AG10803 (cell line): ENCODE measurements around the gene POLR1H.
A peak's percentile ranks its signal among the peaks of the same experiment; 100 is the strongest.

ENCODE experiments used
- DNase-seq: peaks from one replicate; pipeline ENCODE4 v3.0.0; 2010; ENCODE audit warnings: low read depth
- H3K4me3 ChIP-seq: 2 replicates; pipeline ENCODE4 v1.5.1; 2011; ENCODE audit warnings: mild to moderate bottlenecking, low read length, control low read depth
- CTCF ChIP-seq: conservative IDR thresholded peaks from 2 replicates; pipeline ENCODE4 v1.5.1; 2011; ENCODE audit warnings: mild to moderate bottlenecking, low read length, control low read depth, inconsistent platforms

POLR1H gene

DNA sequence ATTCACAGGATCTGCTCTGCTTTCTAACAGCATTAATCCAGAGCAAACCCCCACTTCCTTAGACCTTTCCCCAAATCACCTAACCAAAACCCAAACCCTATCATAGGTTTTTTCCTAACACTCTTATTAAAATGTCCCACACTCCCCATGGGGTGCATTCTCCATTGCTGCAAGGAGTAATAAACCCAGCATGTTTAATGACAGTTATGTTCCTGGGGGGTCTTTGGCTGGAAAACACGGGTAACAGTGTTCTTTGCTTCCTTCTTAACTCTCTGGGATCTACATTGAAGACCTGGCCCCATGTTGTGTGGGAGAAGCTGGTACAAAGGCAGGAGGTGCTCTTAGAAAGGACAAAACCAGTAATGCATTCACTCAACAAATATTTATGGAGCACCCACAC is 35.8 kb downstream of the POLR1H start:
- no peak for TF ChIP-seq CTCF

GRCh38 chr6:30097902-30098768 is 37.1 kb downstream of the POLR1H start:
- no peak for DNase-seq
- no peak overlapping the region for H3K4me3 ChIP-seq
- no peak for TF ChIP-seq CTCF

More for the DNA sequence above, 35.8 kb downstream of the POLR1H start:
- no peak for DNase-seq
- no peak overlapping the region for H3K4me3 ChIP-seq

DNA sequence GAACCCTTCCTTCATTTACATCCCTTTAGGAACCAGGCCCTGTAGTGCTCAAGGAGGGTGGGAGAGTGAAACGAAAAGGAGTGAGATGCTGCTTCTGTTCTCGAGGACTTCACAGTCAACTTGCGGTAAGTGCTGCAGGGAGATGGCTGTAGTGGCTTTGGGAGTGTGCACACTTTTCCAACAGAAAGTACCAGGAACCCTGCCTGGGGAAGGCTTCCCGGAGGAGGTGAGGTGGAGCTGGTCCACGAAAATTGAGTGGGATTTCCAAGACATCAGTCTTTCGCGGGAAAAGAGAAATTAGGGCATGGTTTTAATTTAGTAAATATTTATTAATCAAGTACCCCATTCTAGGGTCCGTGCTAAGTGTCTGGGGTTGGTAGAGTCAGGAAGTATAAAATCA is 39.1 kb downstream of the POLR1H start:
- TF ChIP-seq CTCF, result no peak
- H3K4me3 ChIP-seq, result no peak overlapping the region
- no peak for DNase-seq

DNA sequence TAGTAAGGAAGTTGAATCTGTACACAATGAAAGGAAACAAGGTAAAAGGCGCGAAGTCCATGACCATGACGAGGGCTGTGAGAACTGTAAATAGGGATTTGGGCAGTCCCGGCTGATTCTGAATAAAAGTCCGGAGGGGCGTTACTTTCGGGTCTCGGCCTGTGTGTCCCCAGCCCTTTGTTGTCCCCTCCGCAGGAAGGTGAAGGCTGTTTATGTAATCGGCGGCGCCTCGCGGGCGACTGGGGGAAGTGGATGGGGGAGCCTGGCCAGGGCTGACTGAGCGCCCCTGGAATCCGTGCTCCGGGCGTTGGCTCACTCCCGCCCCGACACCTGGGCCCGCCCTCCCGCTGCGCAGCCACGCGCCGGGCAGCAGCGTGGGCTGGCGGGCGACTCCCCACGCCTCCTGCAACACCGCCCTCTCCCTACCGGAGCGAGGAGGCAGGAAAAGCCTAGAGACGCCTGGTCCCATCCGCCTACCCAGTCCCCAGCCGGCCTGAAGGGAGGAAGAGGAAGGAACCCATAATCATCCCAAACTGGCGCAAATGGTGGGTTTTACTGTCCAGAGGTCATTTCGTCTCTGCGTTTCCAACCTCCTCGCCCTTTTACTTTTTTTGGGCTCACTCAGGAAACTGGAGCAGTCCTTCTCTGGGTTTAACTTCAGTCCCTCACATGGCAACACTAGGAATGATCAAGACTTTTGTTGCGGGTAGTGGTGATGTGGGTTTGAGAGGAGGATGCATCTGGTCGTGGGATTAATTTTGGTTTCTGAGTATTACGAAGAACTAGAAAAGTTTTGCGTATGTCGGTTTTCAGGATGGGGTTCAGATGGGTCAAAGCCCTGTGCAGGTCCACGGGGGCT is 39.7 kb downstream of the POLR1H start:
- no peak for TF ChIP-seq CTCF
- DNase-seq, result no peak
- peak overlapping the region; percentile 18 for H3K4me3 ChIP-seq

GRCh38 chr6:30101444-30102413 is 40.7 kb downstream of the POLR1H start:
- peak; percentile 83 for DNase-seq
- peak; percentile 33; the same call in 1 of the 2 replicates for TF ChIP-seq CTCF
- peak overlapping the region; percentile 64 for H3K4me3 ChIP-seq

GRCh38 chr6:30102414-30102969 is 41.4 kb downstream of the POLR1H start:
- peak overlapping the region; percentile 53 for H3K4me3 ChIP-seq
- peak; percentile 60 for DNase-seq

More at GRCh38 chr6:30102414-30102969, 41.4 kb downstream of the POLR1H start:
- TF ChIP-seq CTCF, result no peak
